Urinary bladder (tissue), 4 donors: ENCODE measurements around the gene GADD45GIP1. TPM values are rescaled to one million over a fixed set of nuclear protein-coding genes. Genes with fewer than 3 reads are reported as not detected.

Experiments
- DNase-seq: peaks from one replicate; pipeline ENCODE4 v3.0.0-alpha.2; 2015; ENCODE audit errors: extremely low spot score
- H3K27ac ChIP-seq: one replicate; pipeline ENCODE4 v1.5.1; 2013; ENCODE audit warnings: low read depth, mild to moderate bottlenecking, moderate library complexity
- H3K36me3 ChIP-seq: one replicate; pipeline ENCODE4 v1.6.1; 2013; ENCODE audit warnings: mild to moderate bottlenecking, moderate library complexity; ENCODE audit not compliant: insufficient read depth
- H3K4me1 ChIP-seq: one replicate; pipeline ENCODE4 v1.6.1; 2013; ENCODE audit warnings: mild to moderate bottlenecking, moderate library complexity; ENCODE audit not compliant: insufficient read depth
- H3K4me3 ChIP-seq: one replicate; pipeline ENCODE4 v1.5.1; 2013; ENCODE audit warnings: low read depth, low read length
- WGBS: extraction: QIAGEN DNeasy Blood & Tissue Kit; methylation state at CpG from one replicate; pipeline ENCODE4 v1.1.7; 2013; 5-methylcytosine and 5-hydroxymethylcytosine counted together
- polyA plus RNA-seq: library from polyadenylated mRNA; stranded (reverse); fragments of 200-250 nt; gene quantifications from one replicate; pipeline ENCODE4 v1.2.3, GENCODE V29; 2013
- total RNA-seq: library from RNA; depleted of rRNA; stranded (reverse); fragments of >200 nt; gene quantifications from one replicate; pipeline ENCODE4 v1.2.3, GENCODE V29; 2014
- donor health status: healthy with polysubstance abuse.
- donor health status: healthy.

Gene GADD45GIP1
- total and polyA plus RNA-seq, 2 donors = 7.3 to 45.9 TPM

GRCh38 chr19:12995596-12996405 lies 38.8 kb upstream of the GADD45GIP1 start:
- Histone ChIP-seq H3K4me3 (peak overlapping the region; percentile 92), H3K36me3 (no peaks in the 10 kb centered on the region), H3K27ac (peak overlapping the region; percentile 90), H3K4me1 (no peaks in the 10 kb centered on the region)
- under 1% methylated on average over 123 of the region's 129 CpGs for WGBS
- DNase-seq = no peak

- H3K27ac ChIP-seq = peak within 1 kb of the TSS; percentile 90
- H3K4me1 ChIP-seq = no peaks in the 10 kb centered on the region
- DNase-seq = no peak
- 10% methylated on average over 82 of the region's 84 CpGs for WGBS
- no peaks in the 10 kb centered on the region for H3K36me3 ChIP-seq
- H3K4me3 ChIP-seq = peak within 1 kb of the TSS; percentile 92
These were observed 37.9 kb upstream of the GADD45GIP1 start, which contains the start of gene NFIX for GRCh38 chr19:12994701-12995595. NFIX (plus strand) TSS chr19:12995475; CDS start chr19:12995838, 363 bp downstream.

- 91% methylated on average over 7 of the region's 7 CpGs for WGBS
- no peaks in the 10 kb centered on the region for H3K36me3 ChIP-seq
- no peak overlapping the region for H3K4me3 ChIP-seq
- H3K27ac ChIP-seq = no peak overlapping the region
- no peak for DNase-seq
- no peaks in the 10 kb centered on the region for H3K4me1 ChIP-seq
These were observed 36.5 kb upstream of the GADD45GIP1 start for GRCh38 chr19:12993562-12993961.

- Histone ChIP-seq H3K27ac (no peak overlapping the region), H3K36me3 (no peaks in the 10 kb centered on the region), H3K4me1 (no peaks in the 10 kb centered on the region), H3K4me3 (no peak overlapping the region)
- no peak for DNase-seq
- WGBS = 94% methylated on average over 11 of the region's 11 CpGs
These were observed 35.7 kb upstream of the GADD45GIP1 start for GRCh38 chr19:12992729-12993128.

- no peak for DNase-seq
- H3K4me3 ChIP-seq = no peak overlapping the region
- no peaks in the 10 kb centered on the region for H3K4me1 ChIP-seq
- no peak overlapping the region for H3K27ac ChIP-seq
- H3K36me3 ChIP-seq = no peaks in the 10 kb centered on the region
- 95% methylated on average over 5 of the region's 5 CpGs for WGBS
These were observed 34.3 kb upstream of the GADD45GIP1 start for GRCh38 chr19:12991296-12991695.

GRCh38 chr19:12990853-12991252 lies 33.8 kb upstream of the GADD45GIP1 start:
- 77% methylated on average over 3 of the region's 3 CpGs for WGBS
- Histone ChIP-seq H3K4me1 (no peaks in the 10 kb centered on the region), H3K36me3 (no peaks in the 10 kb centered on the region), H3K27ac (no peak overlapping the region), H3K4me3 (no peak overlapping the region)
- DNase-seq = no peak

GRCh38 chr19:12990431-12990830 lies 33.4 kb upstream of the GADD45GIP1 start:
- no peak overlapping the region for H3K27ac ChIP-seq
- no peaks in the 10 kb centered on the region for H3K4me1 ChIP-seq
- no peak overlapping the region for H3K4me3 ChIP-seq
- H3K36me3 ChIP-seq = no peaks in the 10 kb centered on the region
- DNase-seq = no peak
- WGBS = 44% methylated on average over 22 of the region's 22 CpGs

- no peaks in the 10 kb centered on the region for H3K4me1 ChIP-seq
- no peaks in the 10 kb centered on the region for H3K36me3 ChIP-seq
- DNase-seq = no peak
- 82% methylated on average over 10 of the region's 10 CpGs for WGBS
- H3K27ac ChIP-seq = no peak overlapping the region
- H3K4me3 ChIP-seq = no peak overlapping the region
These were observed 30.8 kb upstream of the GADD45GIP1 start for GRCh38 chr19:12987781-12988180.

GRCh38 chr19:12987190-12987589 lies 30.2 kb upstream of the GADD45GIP1 start:
- Histone ChIP-seq H3K4me1 (no peaks in the 10 kb centered on the region), H3K36me3 (no peaks in the 10 kb centered on the region), H3K27ac (no peak overlapping the region), H3K4me3 (no peak overlapping the region)
- DNase-seq = no peak
- WGBS = 80% methylated on average over 3 of the region's 3 CpGs

GRCh38 chr19:12986726-12987125 lies 29.7 kb upstream of the GADD45GIP1 start:
- DNase-seq = no peak

GRCh38 chr19:12985049-12985776 lies 28.2 kb upstream of the GADD45GIP1 start:
- no peak for DNase-seq
- H3K36me3 ChIP-seq = no peaks in the 10 kb centered on the region
- no peaks in the 10 kb centered on the region for H3K4me1 ChIP-seq
- whole genome bisulfite sequencing = 66% methylated on average over 16 of the region's 16 CpGs
- H3K27ac ChIP-seq = no peak overlapping the region
- H3K4me3 ChIP-seq = no peak overlapping the region

More at GRCh38 chr19:12986726-12987125, 29.7 kb upstream of the GADD45GIP1 start:
- WGBS = 97% methylated on average over 12 of the region's 12 CpGs
- Histone ChIP-seq H3K27ac (no peak overlapping the region), H3K4me1 (no peaks in the 10 kb centered on the region), H3K36me3 (no peaks in the 10 kb centered on the region), H3K4me3 (no peak overlapping the region)

GRCh38 chr19:12984683-12985048 lies 27.6 kb upstream of the GADD45GIP1 start:
- H3K27ac ChIP-seq = no peak overlapping the region
- H3K36me3 ChIP-seq = no peaks in the 10 kb centered on the region
- DNase-seq = no peak

GRCh38 chr19:12984143-12984627 lies 27.2 kb upstream of the GADD45GIP1 start:
- 79% methylated on average over 3 of the region's 3 CpGs for WGBS
- H3K4me1 ChIP-seq = no peaks in the 10 kb centered on the region
- no peak overlapping the region for H3K27ac ChIP-seq
- H3K36me3 ChIP-seq = no peaks in the 10 kb centered on the region
- H3K4me3 ChIP-seq = no peak overlapping the region
- DNase-seq = no peak

More at GRCh38 chr19:12984683-12985048, 27.6 kb upstream of the GADD45GIP1 start:
- no peak overlapping the region for H3K4me3 ChIP-seq
- no peaks in the 10 kb centered on the region for H3K4me1 ChIP-seq
- WGBS = 48% methylated on average over 10 of the region's 10 CpGs
